CD4-positive, alpha-beta T cell treated with Interferon gamma for 1 hour (primary cell): Measurements from ENCODE around the gene COL23A1.

ENCODE experiments used
- DNase-seq: peaks from one replicate; pipeline ENCODE4 v3.0.0-alpha.2; 2020

COL23A1 gene

DNA sequence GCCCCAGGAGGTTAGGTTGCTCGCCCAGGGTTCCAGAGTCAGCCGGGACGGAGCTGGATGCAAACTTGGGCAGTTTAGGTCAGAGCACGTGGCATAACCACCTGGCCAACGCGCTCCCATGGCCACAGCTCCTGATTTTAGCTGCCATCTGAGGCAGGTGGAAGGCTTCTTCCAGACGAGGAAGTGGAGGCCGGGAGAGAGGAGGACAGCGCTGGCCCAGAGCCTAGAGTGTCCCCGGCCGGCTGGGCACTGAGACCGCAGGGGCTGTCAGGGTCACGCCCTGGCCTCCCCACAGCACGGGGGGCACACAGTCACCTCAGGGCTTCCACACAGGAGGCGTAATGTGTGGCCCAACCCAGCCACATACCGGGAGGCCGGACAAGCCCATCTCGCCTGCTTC is 341.4 kb downstream of the COL23A1 start:
- DNase-seq = no peak

DNA sequence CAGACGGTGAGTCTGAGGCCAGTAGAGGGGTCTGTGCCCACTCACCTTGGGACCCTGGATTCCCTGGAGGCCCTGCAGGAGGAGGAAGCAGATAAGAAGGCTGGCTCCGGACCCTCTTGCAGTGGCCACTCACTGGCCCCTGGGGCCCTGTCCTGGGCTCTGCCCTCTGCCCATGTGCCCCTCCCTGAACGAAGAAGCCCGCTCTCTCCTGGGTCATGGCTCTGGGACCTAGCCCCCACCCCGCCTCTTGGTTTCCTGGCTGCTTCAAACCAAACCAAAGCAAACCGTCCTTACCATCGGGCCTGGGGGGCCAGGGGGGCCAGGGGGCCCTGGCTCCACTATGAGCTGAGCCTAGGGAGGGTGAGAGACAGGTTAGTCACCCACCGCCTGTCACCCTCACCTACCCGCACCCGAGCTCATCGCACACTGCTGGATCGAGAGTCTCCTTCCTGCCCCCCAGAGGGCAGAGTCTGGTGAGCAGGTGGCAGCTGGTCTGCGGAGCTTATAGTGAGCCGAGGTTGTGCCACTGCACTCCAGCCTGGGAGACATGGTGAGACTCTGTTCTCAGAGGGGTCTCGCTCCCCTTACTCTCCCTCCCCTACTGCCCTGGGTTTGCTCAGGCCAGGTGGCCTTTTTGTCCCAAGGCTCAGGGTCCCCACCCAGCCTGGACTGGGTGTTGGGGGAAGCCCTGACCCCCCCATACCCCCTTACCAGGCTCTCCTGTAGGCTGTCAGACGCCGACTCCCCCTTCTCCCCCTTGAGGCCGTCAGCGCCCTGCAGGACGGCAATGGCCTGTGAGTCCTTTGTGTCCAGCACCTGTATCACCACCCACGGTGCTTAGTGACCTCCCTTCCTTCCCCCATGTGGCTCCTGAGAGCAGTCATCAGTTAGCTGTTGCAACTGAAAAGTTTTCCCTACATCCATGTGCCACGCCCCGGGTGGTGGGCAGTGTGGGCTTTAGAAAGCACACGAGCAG is 342.4 kb downstream of the COL23A1 start:
- peak; percentile 25 for DNase-seq

DNA sequence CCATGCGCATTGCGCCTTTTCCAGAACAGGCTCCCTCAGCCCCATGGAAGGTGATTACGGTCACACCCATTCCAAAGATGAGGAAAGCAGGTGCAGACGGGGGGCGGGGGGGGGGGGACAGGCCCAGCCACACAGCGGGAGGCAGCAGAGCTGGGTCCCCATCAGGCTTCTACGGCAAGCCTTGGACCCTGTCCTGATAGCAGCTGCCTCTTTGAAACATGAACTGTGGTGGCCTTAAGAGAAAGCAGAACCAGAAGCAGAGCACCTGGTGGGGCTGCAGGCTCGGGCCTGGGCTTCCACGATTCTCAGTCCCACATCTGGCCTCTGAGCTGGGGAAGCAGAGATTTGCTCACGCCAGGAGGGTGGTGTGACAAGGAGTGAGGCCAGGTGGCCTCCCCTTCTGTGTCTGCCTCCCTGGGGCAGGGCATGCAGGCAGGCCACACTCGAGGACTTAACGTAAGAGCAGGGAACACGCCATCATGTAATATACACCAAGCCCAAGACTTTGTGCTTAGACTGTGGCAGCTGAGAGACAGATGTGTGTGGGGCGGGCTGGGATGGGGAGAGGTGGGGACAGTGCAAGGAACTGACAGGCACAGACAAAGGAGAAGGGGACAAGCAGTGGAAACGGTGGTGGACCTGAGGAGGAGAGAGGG is 343.4 kb downstream of the COL23A1 start:
- DNase-seq = no peak

DNA sequence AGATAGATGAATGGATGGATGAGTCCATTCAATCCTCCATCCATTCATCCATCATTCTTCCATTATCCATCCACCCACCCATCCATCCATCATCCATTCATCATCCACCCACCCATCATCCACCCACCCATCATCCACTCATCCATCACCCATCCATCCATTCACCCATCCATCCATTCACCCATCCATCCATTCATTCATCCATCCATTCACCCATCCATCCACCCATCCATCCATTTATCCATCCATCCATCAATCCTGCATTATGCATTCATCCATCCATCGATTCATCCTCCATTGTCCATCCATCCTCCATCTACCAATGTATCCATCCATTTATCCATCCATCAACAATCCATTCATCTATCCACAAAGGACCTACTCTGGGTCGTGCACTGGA is 344.8 kb downstream of the COL23A1 start:
- no peak for DNase-seq

DNA sequence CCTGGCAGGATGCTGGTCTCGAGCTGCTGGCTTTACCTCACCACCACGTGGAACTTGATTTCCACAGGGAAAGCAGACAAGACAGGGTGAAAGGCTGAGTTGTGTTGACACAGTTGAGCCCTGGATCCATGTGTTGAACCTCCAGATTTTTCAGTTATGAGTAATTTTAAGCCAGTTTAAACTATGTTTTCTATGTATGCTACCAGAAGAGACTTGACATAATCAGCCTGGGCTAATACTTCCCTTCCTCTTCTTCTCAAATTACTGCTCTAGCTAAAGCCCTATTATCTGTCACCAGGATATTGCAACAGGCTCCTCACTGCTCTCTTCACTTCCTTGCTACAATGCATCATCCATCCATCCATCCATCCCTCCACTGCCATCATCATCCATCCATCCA is 345.6 kb downstream of the COL23A1 start:
- no peak for DNase-seq

DNA sequence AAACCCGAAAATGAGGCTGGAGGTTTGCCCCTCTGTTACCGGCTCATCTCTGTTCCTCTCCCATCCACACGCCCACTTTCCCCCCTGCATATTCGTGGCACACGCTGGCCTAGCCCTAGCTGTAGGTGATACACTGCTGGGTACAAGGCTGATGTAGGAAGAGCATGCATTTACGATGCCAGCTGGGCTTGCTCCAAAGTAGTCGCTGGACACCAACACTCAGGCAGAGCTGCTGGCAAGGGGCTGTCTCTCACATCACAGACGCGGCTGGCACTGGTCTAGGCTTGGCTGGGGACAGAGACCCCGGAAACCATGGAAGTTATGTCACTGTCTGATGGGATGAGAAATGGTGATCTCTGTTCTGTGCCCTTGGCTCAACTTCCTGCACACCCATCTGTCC is 347.8 kb downstream of the COL23A1 start:
- no peak for DNase-seq

DNA sequence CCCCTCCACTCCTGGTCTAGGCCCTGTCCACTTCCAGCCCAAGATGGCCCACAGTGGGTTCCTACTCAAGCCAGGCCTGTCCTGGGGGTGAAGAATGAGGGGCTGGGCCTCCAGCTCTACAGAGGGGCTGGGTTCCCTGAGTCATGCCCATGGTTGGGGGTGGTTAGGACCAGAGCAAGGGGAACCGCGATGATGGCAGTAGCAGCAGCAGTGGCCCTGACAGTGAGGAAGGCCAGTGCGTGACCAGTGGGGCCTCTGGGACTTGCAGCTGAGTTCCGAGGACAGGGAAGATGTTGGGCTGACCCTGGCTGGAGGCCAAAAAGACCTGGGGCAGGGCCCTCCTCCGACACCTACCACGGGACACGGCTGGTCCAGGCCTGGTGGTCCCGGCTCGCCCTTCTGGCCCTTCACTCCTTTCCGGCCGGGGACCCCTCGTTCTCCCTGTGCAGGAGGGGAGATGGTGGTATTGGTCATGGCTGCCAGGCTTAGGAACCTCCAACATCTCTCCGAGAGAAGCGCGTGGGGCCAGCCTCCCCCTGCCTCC is 348.4 kb downstream of the COL23A1 start:
- DNase-seq = peak; percentile 10

DNA sequence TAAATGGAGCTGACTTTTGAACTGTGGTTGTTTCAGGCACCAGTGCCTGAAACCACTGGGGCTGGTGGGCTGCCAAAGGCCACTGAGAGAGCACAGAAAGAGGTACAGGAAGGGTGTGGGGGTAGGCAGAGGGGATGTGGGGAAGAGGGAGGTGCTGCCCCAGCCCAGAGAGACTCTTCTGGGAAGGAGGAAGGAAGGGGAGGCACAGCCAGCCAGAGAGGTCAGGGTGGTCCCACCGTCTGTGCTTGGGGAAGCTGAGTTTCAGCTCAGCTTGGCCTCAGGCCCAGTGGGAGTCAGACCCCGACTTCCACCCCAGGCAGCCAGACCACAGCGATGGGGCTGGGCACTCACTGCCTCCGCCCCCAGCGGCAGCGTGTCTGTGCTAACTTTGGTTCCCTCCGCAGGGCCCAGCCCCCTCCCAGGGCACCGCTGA is 348.9 kb downstream of the COL23A1 start:
- peak; percentile 9 for DNase-seq

DNA sequence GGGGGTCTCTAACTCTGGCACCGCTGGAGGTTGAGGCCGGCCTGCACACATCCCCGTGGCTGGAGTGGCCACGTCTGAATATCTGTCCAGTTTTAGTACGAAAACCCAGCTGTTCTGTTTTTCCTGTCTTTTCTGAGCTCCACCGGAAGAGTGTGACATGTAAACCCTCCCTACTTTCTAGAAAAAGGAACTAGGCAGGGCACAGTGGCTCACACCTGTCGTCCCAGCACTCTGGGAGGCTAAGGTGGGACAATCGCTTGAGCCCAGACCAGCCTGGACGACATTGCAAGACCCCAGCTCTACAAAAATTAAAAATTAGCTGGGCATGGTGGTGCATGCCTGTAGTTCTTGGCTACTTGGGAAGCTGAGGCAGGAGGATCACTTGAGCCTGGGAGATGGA is 349.4 kb downstream of the COL23A1 start:
- DNase-seq = no peak

DNA sequence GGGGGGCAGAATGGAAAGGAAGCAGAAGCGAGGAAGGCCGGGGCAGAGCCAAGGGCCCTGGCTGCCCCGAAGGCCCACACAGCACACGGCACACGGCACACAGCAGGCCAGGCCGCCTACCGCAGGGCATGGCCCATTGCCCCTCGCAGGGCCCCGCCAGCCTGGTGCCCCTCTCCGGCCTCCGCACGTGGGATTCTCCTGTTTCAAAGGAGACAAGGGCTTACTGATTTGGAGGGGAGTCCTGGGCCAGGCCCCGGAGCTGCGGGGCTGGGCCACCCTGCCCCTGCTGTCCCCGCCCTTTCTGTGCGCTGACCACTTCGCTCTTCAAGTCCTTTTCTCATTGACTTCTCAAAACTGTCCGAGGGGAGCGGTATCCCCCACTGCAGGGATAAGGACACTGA is 349.9 kb downstream of the COL23A1 start:
- no peak for DNase-seq

DNA sequence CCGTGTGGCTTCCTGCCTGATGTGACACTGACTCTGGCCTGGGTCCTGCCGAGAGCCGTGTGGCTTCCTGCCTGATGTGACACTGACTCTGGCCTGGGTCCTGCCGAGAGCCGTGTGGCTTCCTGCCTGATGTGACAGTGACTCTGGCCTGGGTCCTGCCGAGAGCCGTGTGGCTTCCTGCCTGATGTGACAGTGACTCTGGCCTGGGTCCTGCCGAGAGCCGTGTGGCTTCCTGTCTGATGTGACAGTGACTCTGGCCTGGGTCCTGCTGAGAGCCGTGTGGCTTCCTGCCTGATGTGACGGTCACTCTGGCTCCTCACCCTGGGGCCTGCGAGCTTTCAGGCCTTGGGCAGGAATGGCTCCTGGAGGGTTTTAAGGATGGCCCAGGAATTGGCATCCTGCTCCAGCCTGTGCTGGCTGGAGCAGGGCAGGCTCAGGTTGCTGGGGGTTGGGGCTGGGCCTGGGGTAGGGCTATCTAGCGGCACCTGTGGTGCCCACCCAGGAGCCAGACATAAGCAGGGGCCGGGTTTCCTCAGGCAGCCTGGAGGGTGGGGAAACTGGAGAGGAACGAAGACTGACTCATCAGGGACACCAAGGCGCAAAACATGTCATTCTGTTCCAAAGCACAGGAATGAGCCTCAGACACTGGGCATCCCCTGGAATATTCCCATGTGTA is 350.4 kb downstream of the COL23A1 start:
- DNase-seq = peak; percentile 52

DNA sequence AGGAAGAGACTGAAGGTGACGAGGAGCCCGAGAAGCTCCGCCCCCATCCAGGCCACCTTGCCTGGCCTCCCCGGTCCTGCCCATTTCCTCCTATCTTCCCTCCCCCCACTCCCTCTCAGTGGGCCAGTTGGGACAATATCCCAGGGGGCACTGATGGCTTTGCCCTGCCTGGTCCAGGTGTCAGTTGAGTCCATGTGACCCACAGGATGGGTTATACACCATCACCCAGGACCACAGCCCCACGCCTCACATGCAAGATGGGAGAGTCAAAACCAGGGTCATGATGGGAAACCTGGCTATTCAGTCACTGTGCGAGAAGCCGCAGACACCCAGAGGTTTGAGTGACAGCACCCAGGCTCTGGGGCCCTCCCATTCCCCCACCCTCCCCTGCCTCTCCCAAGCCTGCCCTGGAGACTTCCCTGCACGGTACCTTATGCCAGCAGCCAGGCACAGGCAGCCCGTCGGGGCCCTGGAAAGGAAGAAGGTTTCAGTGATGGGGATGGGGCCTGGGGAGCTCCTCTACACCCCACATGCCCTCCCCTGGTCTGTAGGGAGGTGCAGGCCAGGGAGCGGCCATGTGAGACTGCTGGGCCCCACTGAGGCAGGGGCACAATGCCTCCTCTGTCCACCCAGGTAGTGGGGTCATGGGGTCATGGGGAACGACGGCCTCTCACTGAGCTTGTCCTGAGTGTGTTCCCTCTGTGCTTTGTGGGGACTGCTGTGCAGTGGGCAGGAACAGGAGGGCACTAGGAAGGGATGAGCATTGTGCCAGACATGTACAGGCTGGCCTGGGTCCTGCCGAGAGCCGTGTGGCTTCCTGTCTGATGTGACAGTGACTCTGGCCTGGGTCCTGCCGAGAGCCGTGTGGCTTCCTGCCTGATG is 351.2 kb downstream of the COL23A1 start:
- peak; percentile 51 for DNase-seq

DNA sequence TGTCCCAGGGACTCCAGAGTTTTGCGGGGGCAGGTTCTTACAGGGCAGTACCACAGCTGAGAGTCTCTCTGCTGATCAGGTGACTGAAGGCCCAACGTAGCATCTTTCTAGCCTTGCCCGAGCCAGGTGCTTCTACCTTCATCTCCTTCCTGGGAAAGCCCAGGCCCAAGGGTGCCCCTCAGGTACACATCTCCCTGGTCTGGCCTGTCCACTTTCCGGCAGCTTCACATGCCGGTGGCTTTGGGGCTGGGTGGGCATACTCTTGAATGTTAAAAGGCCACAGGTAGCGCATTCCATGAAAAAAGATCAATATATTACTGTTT is 351.9 kb downstream of the COL23A1 start:
- no peak for DNase-seq

DNA sequence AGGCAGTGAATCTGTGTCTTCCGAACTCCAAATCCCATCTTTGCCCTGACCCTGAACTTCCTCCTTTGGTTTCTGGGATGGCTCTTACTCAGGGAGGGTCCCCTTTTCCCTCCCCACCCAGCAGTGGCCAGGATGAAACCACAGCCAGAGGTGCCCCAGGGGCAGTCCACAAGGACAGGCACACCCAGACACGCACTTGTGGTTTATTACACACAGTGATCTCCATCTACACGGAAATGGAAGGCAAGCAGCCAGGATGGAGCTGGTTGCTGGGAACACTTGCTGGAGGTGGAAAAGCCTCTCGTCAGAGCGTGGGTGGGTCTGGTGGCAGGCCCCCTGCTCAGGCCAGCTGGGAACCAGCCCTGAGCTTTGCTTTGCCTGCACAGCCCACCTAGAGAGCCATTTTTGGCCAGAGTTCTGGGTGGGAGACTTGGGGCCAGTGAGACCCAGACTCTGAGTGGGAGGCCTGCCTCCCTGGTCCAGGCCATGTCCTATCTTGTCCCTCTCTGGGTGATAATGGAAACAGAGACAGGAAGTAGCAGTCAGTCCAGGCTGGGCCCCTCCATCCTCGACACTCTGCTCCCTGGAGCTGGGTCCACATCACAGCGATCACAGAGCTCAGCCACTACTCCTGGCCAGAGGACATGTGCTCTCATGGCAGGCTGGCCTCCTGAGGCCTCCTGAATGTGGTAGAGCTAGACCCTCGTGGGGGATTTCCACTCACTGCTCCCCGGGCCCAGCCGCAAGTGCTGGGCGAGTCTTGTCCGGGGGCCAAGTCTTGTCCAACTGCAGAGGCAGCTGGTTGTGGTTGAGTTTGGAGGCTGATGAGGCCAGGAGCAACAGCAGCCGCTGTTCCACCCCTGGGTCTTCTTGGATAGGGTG is 352.5 kb downstream of the COL23A1 start:
- peak; percentile 21 for DNase-seq

DNA sequence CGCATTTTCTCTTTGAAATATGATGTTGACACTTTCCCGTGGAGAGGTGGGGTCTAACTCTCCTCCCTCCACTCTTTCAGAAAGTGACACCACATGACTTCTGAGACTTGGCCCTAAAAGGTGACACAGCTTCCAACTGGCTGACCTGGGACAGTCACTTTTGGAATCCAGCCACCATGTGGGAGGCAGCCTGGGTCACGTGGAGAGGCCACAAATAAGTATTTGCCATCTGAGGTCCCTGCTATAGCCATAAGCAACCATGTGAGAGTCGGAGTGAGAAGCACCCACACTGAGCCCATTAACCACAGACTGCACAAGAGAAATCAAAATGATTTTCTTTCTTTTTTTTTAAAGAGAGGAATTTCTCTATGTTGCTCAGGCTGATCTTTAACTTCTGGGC is 353.5 kb downstream of the COL23A1 start:
- DNase-seq = no peak

DNA sequence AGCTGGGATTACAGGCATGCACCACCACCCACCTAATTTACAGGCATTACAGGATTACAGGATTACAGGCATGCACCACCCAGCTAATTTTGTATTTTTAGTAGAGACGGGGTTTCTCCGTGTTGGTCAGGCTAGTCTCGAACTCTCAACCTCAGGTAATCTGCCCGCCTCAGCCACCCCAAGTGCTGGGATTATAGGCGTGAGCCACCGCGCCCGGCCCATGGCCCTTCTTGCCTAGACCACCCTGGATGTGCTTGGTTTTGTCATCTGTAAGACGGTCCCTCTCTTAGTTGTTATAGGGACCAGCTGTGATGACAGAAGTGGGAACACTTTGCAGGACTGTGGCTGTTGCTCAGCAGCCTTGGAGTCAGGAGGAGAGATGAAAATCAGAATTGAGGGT is 354.1 kb downstream of the COL23A1 start:
- DNase-seq = no peak

DNA sequence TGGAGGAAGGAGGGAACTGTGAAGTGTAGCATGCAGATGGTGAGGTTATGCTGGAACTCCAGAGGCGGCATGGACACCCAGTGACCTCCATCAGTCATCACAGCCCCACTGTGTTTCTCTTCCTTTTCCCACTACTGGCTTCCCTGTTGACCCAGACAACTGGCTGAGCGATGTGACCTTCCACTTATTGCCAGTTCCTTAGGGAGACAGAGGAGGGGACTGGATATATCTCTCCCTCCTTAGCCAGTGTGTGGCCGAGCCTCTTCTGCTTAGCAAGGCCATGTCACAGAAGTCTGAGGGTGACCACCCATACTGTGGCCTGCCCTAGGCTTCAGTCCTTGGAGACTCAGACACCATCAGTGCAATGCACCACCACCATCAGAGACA is 354.6 kb downstream of the COL23A1 start:
- DNase-seq = no peak

DNA sequence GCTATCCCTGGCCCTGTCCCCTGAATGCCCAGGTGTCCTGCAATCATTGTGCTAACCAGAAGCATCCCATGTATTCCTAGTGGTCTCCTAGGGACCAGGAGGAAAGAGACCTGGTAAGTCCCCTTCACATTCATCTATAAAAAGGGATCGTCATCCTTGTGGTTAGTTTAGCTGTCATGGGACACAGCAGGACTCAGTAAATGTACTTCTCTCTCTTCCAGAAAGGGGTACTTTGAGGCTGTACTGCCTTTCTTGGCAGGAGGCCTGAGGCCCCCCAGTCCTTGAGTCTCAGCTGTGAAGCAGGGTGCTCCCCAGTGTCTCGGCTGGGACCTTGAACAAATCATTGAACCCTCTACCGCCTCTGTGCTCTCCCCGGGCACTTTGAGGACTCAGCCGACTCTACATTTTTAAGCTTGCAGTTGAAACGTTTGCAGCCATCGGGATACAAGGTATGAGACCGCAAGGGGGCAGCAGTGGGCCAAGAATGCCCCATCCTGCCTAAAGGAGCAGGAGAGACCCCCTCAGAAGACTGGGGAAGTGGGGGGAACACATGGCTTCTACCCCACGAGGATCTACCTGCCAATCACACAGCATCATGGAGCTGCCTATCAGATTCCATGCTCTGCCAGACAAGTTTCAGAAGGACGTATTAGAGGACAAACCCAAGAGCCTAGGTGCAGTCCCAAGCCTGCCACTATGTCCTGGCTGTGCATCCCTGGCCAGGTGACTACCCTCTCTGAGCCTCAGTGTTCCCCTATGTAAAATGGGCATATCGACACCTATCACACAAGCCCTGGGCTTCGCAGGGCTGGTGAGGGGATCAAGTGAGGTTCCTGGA is 355.2 kb downstream of the COL23A1 start:
- DNase-seq = peak; percentile 44

DNA sequence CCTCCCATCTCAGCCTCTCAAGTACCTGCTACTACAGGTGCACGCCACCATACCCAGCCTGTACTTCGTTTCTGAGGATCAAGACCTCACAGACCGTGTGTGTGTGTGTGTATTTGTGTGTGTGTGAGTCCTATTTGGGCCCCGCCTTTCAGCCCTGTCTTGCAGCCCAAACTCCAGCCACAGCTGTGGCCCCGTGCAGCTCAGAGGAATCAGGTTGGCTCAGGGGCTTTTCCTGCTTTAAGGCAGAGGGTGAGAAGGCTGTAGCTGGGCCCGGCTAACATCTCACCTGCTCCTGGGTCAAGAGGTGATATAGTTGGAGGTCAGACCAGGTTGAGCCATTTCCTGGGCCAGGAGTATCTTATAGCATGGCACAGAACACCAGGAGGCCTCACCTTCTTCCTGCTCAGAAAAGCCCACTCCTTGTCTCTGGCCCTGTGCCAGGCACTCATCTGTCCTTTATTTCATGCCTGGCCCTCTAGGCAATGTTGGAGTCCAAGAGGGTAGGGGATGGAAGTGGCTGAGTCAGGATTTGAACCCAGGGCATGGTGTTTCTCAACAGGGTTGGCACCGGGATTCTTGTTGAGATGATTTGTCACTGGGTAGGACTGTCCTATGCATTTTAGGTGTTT is 356.0 kb downstream of the COL23A1 start:
- DNase-seq = no peak

DNA sequence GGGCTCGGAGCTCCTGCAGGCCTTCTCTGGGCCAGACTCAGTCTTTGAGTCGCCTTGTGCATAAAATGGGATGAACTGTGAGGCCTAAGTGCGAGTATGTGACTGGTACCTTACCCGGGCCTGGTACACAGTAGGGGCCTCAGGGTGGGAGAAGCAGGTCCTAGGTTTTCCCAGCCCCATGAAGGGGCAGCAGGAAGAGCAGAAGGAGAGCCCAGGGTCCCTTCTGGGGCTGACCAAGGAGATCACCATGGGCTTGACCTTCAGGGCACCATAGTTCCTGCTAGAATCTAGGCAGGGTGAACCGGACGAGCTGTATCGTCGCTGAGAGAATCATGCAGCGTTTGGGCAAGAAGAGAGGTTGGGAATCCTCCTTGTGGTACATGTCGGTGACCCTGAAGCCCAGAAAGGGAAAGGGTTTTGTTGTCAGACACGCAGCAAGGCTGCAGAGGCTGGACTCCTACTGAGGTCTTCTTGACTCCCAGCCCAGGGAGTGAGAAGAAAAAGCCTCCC is 357.2 kb downstream of the COL23A1 start:
- no peak for DNase-seq
